Thoracic aorta (tissue), 2 donors: Measurements from ENCODE around the gene VIPR2. TPM values are rescaled to one million over a fixed set of nuclear protein-coding genes. Genes with fewer than 3 reads are reported as not detected.

Source experiments
- ATAC-seq: fragments of 150-250 bp; one replicate; pipeline ENCODE4 v1.8.0; 2017; ENCODE audit warnings: low read depth; ENCODE audit not compliant: insufficient number of reproducible peaks, low FRiP score
- DNase-seq: peaks from one replicate; pipeline ENCODE4 v3.0.0-alpha.2; 2020; ENCODE audit warnings: low spot score
- H3K27ac ChIP-seq, 2 donors: fragments of 200-600 bp; sonication (generic); 1 replicate in 1 of 2; 2 replicates in 1 of 2; pipeline ENCODE4 v1.5.1; 2016; ENCODE audit warnings: mild to moderate bottlenecking in 2 of 2, moderate library complexity in 2 of 2
- H3K27me3 ChIP-seq: fragments of 200-600 bp; sonication (generic); replicated peaks from 2 replicates; pipeline ENCODE4 v1.6.0; 2016; ENCODE audit warnings: mild to moderate bottlenecking; ENCODE audit not compliant: insufficient read depth
- H3K36me3 ChIP-seq: fragments of 200-600 bp; sonication (generic); one replicate; pipeline ENCODE4 v1.5.1; 2016
- H3K4me1 ChIP-seq, 2 donors: fragments of 200-600 bp; sonication (generic); 1 replicate in 1 of 2; 2 replicates in 1 of 2; pipeline versions ENCODE4 v1.5.1 to v1.6.0; 2016; ENCODE audit warnings: low read depth in 2 of 2, mild to moderate bottlenecking in 1 of 2; ENCODE audit not compliant: control insufficient read depth in 1 of 2
- H3K4me3 ChIP-seq: fragments of 200-600 bp; sonication (generic); 2 replicates; pipeline ENCODE4 v1.5.1; 2016; ENCODE audit warnings: mild to moderate bottlenecking
- H3K9me3 ChIP-seq: fragments of 200-600 bp; sonication (generic); 2 replicates; pipeline ENCODE4 v1.5.1; 2016
- total RNA-seq, 2 donors: library from RNA; depleted of rRNA; stranded (reverse); fragments of >200 nt; gene quantifications; one replicate each; pipeline versions ENCODE4 v1.1.0 to v1.2.3, GENCODE V29; 2016
- TF ChIP-seq, protein P1 (sequence below): fragments of 200-600 bp; sonication (generic); IDR thresholded peaks from one replicate; pipeline ENCODE4 v1.5.1; 2019; ENCODE audit warnings: antibody characterized with exemption

The VIPR2 gene
- total RNA-seq, 2 donors from 2014 or later, result 18.3 to 29.5 TPM

DNA sequence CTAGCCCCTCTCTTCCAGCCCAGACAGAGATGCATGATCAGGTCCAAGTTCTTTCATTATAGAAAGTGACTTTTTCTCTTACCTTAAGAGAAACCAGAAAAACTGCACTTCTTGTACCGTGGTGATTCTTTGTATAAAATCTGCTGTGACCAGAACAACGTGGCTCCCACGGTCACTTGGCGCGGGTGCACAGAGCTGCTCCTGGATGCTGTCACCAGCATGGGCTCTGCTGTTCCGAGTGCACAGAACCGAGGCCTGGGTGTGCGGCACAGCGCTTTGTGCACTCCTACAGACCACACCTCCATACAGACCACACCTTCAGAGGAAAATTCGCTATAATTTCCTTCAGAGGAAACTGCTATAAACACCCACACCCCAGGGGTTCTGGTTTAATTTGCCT lies 26.0 kb downstream of the VIPR2 start:
- Histone ChIP-seq H3K27ac (no peak overlapping the region), H3K4me3 (no peak overlapping the region), H3K36me3 (no peaks in the 10 kb centered on the region), H3K27me3 (no peaks in the 10 kb centered on the region), H3K9me3 (no peaks in the 10 kb centered on the region), H3K4me1 (peaks cover 0 to 17% of the 10 kb centered on the region in 2 donors)
- DNase-seq (no peak), ATAC-seq (no peak)
- TF ChIP-seq, protein P1, sequence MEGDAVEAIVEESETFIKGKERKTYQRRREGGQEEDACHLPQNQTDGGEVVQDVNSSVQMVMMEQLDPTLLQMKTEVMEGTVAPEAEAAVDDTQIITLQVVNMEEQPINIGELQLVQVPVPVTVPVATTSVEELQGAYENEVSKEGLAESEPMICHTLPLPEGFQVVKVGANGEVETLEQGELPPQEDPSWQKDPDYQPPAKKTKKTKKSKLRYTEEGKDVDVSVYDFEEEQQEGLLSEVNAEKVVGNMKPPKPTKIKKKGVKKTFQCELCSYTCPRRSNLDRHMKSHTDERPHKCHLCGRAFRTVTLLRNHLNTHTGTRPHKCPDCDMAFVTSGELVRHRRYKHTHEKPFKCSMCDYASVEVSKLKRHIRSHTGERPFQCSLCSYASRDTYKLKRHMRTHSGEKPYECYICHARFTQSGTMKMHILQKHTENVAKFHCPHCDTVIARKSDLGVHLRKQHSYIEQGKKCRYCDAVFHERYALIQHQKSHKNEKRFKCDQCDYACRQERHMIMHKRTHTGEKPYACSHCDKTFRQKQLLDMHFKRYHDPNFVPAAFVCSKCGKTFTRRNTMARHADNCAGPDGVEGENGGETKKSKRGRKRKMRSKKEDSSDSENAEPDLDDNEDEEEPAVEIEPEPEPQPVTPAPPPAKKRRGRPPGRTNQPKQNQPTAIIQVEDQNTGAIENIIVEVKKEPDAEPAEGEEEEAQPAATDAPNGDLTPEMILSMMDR, result no peak

DNA sequence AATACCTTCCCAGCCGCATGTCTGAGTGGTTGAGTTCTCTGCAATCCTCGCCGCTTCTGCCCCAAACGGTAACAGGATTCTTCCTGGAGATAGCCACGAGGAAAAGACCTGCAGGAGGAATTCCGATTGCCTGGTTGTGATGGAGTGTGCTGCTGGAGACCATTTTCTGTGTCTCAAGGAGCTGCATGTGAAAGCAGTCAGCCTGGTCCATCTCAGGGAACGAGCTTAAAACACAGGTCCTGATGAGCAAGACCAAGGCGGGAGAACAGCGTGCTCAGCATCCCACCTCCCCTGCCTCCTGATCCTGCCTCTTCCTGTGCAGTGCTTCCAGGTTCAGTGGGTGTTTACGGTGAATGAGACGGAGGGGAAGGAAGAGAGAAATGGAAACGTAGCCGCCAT lies 26.5 kb downstream of the VIPR2 start:
- no peak overlapping the region for H3K4me3 ChIP-seq
- no peaks in the 10 kb centered on the region for H3K9me3 ChIP-seq
- H3K27ac ChIP-seq, result no peak overlapping the region
- no peaks in the 10 kb centered on the region for H3K27me3 ChIP-seq
- TF ChIP-seq, protein P1, result no peak
- ATAC-seq, result no peak
- peaks cover 0 to 17% of the 10 kb centered on the region in 2 donors for H3K4me1 ChIP-seq
- no peak for DNase-seq
- H3K36me3 ChIP-seq, result no peaks in the 10 kb centered on the region

DNA sequence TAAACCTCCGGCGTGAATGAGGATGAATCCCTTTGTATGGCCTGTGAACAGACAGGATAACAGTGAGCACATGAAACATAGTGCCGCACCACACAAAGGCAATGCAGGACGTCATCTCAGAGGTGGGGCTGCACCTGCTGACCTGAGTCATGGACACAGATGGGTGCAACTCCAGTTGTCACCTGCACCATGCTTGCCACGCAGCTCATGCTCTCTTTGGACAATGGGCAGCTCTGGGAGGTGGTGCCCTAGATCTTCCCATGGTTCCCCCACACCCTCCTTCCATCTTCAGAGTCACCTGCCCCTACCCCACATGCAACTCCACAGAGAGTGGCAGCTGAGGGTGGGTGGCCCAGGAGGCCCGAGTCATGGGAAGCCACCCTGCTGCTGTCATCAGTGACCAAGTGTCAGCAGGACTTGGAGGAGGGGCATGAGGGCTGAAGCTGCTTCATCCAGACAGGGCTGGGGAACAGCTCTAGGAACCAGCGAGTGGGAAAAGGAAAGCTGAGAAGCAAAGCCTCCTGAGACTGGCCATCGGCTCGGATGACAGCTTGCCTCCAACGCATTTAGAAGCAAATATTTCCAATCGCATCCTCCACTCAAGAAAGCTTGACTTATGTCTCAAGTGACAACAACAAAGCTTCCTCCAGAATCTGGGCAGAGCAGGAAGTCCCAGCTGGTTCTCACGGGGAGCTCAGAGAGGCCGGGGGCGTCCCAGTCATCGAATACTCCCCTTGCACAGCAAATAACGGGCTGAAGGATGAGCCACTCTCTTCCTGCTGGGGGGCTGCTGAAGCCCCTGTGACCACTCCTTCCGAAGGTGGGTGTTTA lies 27.1 kb downstream of the VIPR2 start:
- Histone ChIP-seq H3K27ac (no peak overlapping the region), H3K4me3 (no peak overlapping the region), H3K36me3 (no peaks in the 10 kb centered on the region), H3K27me3 (no peaks in the 10 kb centered on the region), H3K9me3 (no peaks in the 10 kb centered on the region), H3K4me1 (peaks cover 0 to 17% of the 10 kb centered on the region in 2 donors)
- TF ChIP-seq, protein P1, result no peak
- no peak for ATAC-seq
- DNase-seq, result no peak

DNA sequence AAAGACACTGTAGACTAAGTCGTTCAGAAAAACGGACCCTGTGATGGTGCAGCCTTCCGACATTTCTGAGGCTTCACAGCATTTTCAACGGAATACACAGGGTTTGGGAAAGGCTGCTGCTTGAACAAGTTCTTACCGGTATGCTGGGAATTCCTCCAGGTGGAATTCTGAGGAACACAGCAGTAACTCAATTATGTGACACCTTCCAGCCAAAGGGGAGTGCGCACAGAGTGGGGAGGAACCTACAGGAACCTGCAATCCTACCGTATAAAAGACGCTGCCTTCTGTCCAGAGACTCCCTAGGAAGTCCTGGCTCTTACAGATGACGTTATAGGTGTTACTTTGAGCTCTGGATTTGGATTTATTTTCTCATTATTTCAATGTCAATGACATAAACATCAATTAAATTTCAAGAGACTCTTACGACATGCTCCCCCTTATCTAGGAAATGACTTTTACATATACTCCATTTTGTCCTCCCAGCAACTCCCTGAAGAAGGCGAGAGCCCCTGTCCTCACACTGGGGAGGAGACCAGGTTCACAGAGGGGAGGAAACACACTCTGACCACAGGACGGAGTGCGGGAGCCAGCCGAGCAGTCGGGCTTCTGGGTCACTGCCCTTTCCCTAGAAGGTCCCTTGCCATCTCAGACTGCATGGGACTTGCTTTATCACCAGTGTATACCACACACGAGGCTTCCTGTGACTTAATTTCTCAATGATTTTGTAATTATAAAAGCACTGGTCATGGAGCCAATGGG lies 27.9 kb downstream of the VIPR2 start:
- H3K9me3 ChIP-seq, result no peaks in the 10 kb centered on the region
- no peaks in the 10 kb centered on the region for H3K27me3 ChIP-seq
- no peak overlapping the region for H3K4me3 ChIP-seq
- no peaks in the 10 kb centered on the region for H3K36me3 ChIP-seq
- H3K4me1 ChIP-seq, result peaks cover 0 to 17% of the 10 kb centered on the region in 2 donors
- DNase-seq (no peak), ATAC-seq (no peak)
- TF ChIP-seq, protein P1, result no peak
- H3K27ac ChIP-seq, result no peak overlapping the region
